Measurements from ENCODE around the gene EFS.
A peak's percentile ranks its signal among the peaks of the same experiment; 100 is the strongest.

Gene EFS

DNA sequence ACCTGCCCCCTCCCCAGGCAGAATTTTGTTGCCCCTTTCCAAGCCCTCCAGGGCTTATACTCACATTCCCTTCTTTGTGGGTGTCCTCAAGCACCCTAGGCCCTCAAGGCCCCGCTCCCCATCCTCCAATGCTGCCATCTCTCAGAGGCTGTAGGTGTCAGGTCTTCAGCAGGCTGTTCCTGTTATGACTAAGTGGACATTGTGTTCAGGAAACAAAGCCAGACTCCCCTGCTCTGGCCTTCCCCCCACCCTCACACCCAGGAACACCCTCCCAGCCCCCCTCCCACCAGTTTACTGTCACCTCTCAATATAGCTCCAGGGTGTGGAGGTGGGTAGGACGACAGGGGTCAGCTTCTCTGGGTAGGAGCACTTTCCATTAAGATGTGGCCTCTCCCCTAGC is 44.5 kb upstream of the EFS start:
- TF ChIP-seq, protein P1, sequence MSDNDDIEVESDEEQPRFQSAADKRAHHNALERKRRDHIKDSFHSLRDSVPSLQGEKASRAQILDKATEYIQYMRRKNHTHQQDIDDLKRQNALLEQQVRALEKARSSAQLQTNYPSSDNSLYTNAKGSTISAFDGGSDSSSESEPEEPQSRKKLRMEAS (IDR thresholded peaks at IDR 0.05; ENCODE audit: low read depth, low read length), result no peak
- TF ChIP-seq MYC (IDR thresholded peaks at IDR 0.05; ENCODE audit: low read depth, low read length), result no peak
- TF ChIP-seq, protein P2, sequence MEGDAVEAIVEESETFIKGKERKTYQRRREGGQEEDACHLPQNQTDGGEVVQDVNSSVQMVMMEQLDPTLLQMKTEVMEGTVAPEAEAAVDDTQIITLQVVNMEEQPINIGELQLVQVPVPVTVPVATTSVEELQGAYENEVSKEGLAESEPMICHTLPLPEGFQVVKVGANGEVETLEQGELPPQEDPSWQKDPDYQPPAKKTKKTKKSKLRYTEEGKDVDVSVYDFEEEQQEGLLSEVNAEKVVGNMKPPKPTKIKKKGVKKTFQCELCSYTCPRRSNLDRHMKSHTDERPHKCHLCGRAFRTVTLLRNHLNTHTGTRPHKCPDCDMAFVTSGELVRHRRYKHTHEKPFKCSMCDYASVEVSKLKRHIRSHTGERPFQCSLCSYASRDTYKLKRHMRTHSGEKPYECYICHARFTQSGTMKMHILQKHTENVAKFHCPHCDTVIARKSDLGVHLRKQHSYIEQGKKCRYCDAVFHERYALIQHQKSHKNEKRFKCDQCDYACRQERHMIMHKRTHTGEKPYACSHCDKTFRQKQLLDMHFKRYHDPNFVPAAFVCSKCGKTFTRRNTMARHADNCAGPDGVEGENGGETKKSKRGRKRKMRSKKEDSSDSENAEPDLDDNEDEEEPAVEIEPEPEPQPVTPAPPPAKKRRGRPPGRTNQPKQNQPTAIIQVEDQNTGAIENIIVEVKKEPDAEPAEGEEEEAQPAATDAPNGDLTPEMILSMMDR (IDR thresholded peaks at IDR 0.05; ENCODE audit: low read depth, low read length), result no peak
- no peak for TF ChIP-seq POLR2A (IDR thresholded peaks at IDR 0.05; ENCODE audit: extremely low read depth, insufficient read length)
- no peak for DNase-seq (ENCODE audit: low read depth)

DNA sequence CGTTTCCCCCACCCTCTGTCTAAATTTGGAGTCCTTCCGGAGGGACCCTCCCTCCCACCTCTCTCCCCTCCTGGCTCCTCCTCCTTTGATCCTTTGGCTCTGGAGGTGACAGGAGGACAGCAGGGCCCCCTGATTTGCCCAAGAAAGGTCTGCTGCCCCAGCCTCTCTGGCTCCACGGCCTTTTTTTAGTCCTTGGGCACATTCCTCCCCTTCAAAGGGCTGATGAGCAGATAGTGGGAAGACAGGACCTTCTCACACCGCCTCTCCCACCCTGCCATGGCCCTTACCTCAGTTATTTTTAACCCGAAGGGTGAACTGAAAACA is 43.3 kb upstream of the EFS start:
- no peak for TF ChIP-seq POLR2A (IDR thresholded peaks at IDR 0.05; ENCODE audit: extremely low read depth, insufficient read length)
- TF ChIP-seq, protein P1 (IDR thresholded peaks at IDR 0.05; ENCODE audit: low read depth, low read length), result no peak
- no peak for TF ChIP-seq MYC (IDR thresholded peaks at IDR 0.05; ENCODE audit: low read depth, low read length)
- TF ChIP-seq, protein P2 (IDR thresholded peaks at IDR 0.05; ENCODE audit: low read depth, low read length), result no peak
- no peak overlapping the region for H3K4me3 ChIP-seq (ENCODE audit: low read depth, low read length)
- no peak for DNase-seq (ENCODE audit: low read depth)

More for the DNA sequence above, 44.5 kb upstream of the EFS start:
- no peak overlapping the region for H3K4me3 ChIP-seq (ENCODE audit: low read depth, low read length)

DNA sequence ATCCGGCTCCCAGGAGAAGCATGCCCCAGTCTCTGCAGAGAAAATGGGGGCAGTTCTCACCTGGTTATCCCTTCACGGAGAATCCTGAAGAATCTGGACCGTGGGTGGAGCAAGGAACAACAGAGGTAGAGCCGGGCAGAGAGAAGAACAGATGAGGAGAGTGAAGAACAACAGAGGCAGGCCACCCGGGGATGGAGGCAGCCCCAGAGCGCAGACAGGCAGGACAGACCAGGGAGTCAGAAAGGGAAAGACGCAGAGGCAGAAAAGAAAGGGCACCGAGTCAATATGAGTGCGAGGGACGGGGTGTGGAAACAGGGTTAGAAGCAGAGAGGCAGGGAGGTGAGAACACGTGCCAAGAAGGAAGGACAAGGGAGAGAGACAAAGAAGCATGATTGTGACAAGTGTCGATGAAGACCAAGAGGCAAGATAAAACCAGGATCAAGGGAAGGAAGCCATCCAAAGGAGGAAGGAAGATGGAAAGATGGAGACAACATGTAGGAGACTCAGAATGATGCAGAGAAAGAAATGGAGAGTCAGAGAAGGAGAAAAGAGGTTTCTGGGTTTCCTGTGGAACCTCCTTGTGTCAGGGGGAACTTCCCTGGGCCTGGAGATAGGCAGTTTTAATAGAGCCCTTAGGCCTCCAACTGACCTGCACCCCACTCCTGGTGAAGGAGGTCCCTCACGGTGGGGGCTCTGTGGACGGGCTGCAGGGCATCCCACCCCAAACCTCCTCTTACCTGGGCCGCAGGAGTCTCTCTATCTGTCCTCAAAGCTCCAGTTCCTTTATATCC is 42.7 kb upstream of the EFS start, which contains the start of gene MYH6:
TSS of gene MYH6 (minus strand) at position 758 of the 791 bp plus-strand sequence. CDS start 1,050 bp downstream, outside the sequence.
- no peak within 1 kb of the TSS for H3K4me3 ChIP-seq (ENCODE audit: low read depth, low read length)
- TF ChIP-seq MYC (IDR thresholded peaks at IDR 0.05; ENCODE audit: low read depth, low read length) (no peak), POLR2A (IDR thresholded peaks at IDR 0.05; ENCODE audit: extremely low read depth, insufficient read length) (no peak)
- TF ChIP-seq, protein P1 (IDR thresholded peaks at IDR 0.05; ENCODE audit: low read depth, low read length), result no peak
- TF ChIP-seq, protein P2 (IDR thresholded peaks at IDR 0.05; ENCODE audit: low read depth, low read length), result no peak
- no peak for DNase-seq (ENCODE audit: low read depth)

DNA sequence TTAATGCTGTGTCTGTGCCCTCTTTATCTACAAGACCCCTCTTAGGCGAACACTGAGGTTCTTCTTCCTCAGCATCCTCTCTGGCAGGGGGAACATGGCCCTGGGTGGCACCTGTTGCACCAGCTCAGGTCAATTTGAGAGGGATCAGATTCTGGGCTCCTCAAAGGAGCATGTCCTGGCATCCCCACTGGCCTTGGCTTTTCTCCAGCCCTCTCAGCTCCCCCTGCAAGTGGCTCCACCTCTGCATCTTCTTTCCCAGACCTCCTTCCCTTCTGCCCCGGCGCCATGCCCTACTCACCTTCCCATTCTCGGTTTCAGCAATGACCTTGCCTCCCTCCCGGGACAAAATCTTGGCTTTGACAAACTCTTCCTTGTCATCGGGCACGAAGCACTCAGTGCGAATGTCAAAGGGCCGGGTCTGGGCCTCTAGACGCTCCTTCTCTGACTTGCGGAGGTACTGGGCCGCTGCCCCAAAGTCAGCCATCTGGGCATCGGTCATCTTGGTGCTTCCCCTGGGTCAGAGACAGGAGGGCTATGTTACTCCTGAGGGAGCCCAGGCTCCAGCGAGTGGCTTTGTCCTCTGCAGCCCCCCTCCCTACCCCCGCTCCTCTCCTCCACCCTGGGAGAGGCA is 41.9 kb upstream of the EFS start:
- H3K4me3 ChIP-seq (ENCODE audit: low read depth, low read length), result no peak overlapping the region
- TF ChIP-seq, protein P2 (IDR thresholded peaks at IDR 0.05; ENCODE audit: low read depth, low read length), result no peak
- TF ChIP-seq POLR2A (IDR thresholded peaks at IDR 0.05; ENCODE audit: extremely low read depth, insufficient read length) (no peak), MYC (IDR thresholded peaks at IDR 0.05; ENCODE audit: low read depth, low read length) (no peak)
- TF ChIP-seq, protein P1 (IDR thresholded peaks at IDR 0.05; ENCODE audit: low read depth, low read length), result no peak
- DNase-seq (ENCODE audit: low read depth), result no peak

DNA sequence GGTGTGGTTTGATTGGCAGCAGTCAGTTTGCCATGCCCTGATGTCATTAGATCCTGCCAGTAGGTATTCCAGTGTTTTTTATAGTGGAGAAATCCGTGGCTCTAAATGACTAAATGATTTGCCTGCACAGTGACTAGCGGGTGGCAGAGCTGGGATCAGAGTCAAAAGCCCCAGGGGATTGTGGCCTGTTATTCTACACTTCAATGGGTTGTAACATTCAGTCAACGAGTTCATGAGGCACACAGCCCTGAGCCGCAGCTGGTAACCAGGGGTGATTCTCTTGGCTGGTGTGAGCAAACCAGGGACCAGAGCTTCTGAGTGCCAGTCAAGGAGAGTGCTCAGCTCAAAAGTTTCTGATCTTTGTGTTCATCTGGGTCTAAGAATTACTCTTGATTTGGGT is 41.3 kb upstream of the EFS start:
- H3K4me3 ChIP-seq (ENCODE audit: low read depth, low read length), result no peak overlapping the region
- peak; percentile 44 for DNase-seq (ENCODE audit: low read depth)
- TF ChIP-seq, protein P2 (IDR thresholded peaks at IDR 0.05; ENCODE audit: low read depth, low read length), result no peak
- TF ChIP-seq POLR2A (IDR thresholded peaks at IDR 0.05; ENCODE audit: extremely low read depth, insufficient read length), result no peak
- TF ChIP-seq MYC (IDR thresholded peaks at IDR 0.05; ENCODE audit: low read depth, low read length), result no peak
- TF ChIP-seq, protein P1 (IDR thresholded peaks at IDR 0.05; ENCODE audit: low read depth, low read length), result no peak
